Measurements from ENCODE around the gene CCDC201. TPM values are rescaled to one million over a fixed set of nuclear protein-coding genes. Genes with fewer than 3 reads are reported as not detected.

The CCDC201 gene
- total RNA-seq, 1 experiment from 2014 or later: not detected

GRCh38 chr7:45918556-45918955 lies 45.7 kb upstream of the CCDC201 start:
- intact Hi-C loops (cut with micrococcal nuclease; ENCODE audit: unreplicated experiment): loop anchor here (2.0 kb wide), 1 partner anchor 1262 kb away; no protein-coding TSS in a partner anchor
- in situ Hi-C loops (cut with HindIII; ENCODE audit: low pct_unique_long_range_greater_than_20kb, low sequenced_read_pairs): no loop called here
- ChIA-PET CTCF (interaction anchor here (0.6 kb wide), 1 partner anchor 1049 kb away, joined by 6 read pairs; no protein-coding TSS in a partner anchor), POLR2A (no interaction called here)
- ATAC-seq (no peak), DNase-seq (ENCODE audit: low read depth, low spot score) (no peak)
- Histone ChIP-seq H3K4me3 (ENCODE audit: low read depth in 2 of 2, low read length in 2 of 2) (no peak overlapping the region), H3K36me3 (ENCODE audit: control insufficient read depth, insufficient read depth, low read length) (no peaks in the 10 kb centered on the region), H3K4me1 (ENCODE audit: control insufficient read depth, insufficient read depth, low read length) (peaks cover 11% of the 10 kb centered on the region; the same call in 1 of the 2 replicates), H3K27me3 (ENCODE audit: control insufficient read depth, insufficient read depth, low read length) (peaks cover 19% of the 10 kb centered on the region), H3K9me3 (ENCODE audit: control insufficient read depth, insufficient read depth, low read depth, low read length) (no peaks in the 10 kb centered on the region), H3K27ac (ENCODE audit: low read length) (no peak overlapping the region)
- no TSS peak for BruUV-seq (replicated peaks)
- TF ChIP-seq POLR2AphosphoS5 (IDR thresholded peaks at IDR 0.05; ENCODE audit: low read depth, low read length) (no peak), TCF7L2 (IDR thresholded peaks at IDR 0.05; ENCODE audit: low read depth, low read length) (no peak), SIN3A (IDR thresholded peaks at IDR 0.05; ENCODE audit: borderline replicate concordance, insufficient read depth, low read depth, low read length) (no peak), REST (IDR thresholded peaks at IDR 0.05; ENCODE audit: insufficient read depth in 1 of 2, low read depth in 2 of 2, low read length in 1 of 2) (no peak), CTCF (IDR thresholded peaks at IDR 0.05) (no peak)

GRCh38 chr7:45917658-45918057 lies 44.8 kb upstream of the CCDC201 start:
- no TSS peak for BruUV-seq (replicated peaks)
- Histone ChIP-seq H3K36me3 (ENCODE audit: control insufficient read depth, insufficient read depth, low read length) (no peaks in the 10 kb centered on the region), H3K27ac (ENCODE audit: low read length) (no peak overlapping the region), H3K4me3 (ENCODE audit: low read depth in 2 of 2, low read length in 2 of 2) (peak overlapping the region in 1 of 2 experiments; percentile 29; a peak in 2 of 4 replicates), H3K27me3 (ENCODE audit: control insufficient read depth, insufficient read depth, low read length) (peaks cover 19% of the 10 kb centered on the region), H3K9me3 (ENCODE audit: control insufficient read depth, insufficient read depth, low read depth, low read length) (no peaks in the 10 kb centered on the region), H3K4me1 (ENCODE audit: control insufficient read depth, insufficient read depth, low read length) (peaks cover 6% of the 10 kb centered on the region; the same call in 1 of the 2 replicates)
- DNase-seq (ENCODE audit: low read depth, low spot score): no peak
- ATAC-seq: peak; percentile 79
- ChIA-PET POLR2A (no interaction called here), CTCF (interaction anchor here (0.6 to 1.0 kb wide), 3 partner anchors 152 to 1205 kb away, joined by 3 to 6 read pairs (median 3); no protein-coding TSS in a partner anchor)
- TF ChIP-seq REST (IDR thresholded peaks at IDR 0.05; ENCODE audit: insufficient read depth in 1 of 2, low read depth in 2 of 2, low read length in 1 of 2) (no peak), TCF7L2 (IDR thresholded peaks at IDR 0.05; ENCODE audit: low read depth, low read length) (no peak), CTCF (IDR thresholded peaks at IDR 0.05) (peak; percentile 99)
- intact Hi-C loops (cut with micrococcal nuclease; ENCODE audit: unreplicated experiment): loop anchor here (2.0 kb wide), 1 partner anchor 1263 kb away; no protein-coding TSS in a partner anchor
- in situ Hi-C loops (cut with HindIII; ENCODE audit: low pct_unique_long_range_greater_than_20kb, low sequenced_read_pairs): no loop called here

Data from Panc1 (cell line).